ENCODE measurements around the gene ZNF700.
"Not testable (repeated sequence)": the region's sequence is repeated elsewhere in the genome, so short reads cannot be mapped to it uniquely, and the experiment has no call there.

The ZNF700 gene

GRCh38 chr19:11941361-11941887 is 16.5 kb downstream of the ZNF700 start:
- FAIRE-seq = not testable (repeated sequence)

GRCh38 chr19:11942008-11942842 is 17.3 kb downstream of the ZNF700 start:
- no peak for FAIRE-seq

GRCh38 chr19:11942843-11943108 is 17.9 kb downstream of the ZNF700 start:
- FAIRE-seq = no peak

- no peak for FAIRE-seq
These were observed 19.7 kb downstream of the ZNF700 start for GRCh38 chr19:11944656-11945055.

GRCh38 chr19:11948646-11949045 is 23.7 kb downstream of the ZNF700 start:
- no peak for FAIRE-seq

GRCh38 chr19:11949201-11949600 is 24.3 kb downstream of the ZNF700 start:
- FAIRE-seq = no peak

- not testable (repeated sequence) for FAIRE-seq
These were observed 24.7 kb downstream of the ZNF700 start for GRCh38 chr19:11949614-11950080.

GRCh38 chr19:11950312-11950711 is 25.4 kb downstream of the ZNF700 start:
- FAIRE-seq = no peak

- FAIRE-seq = no peak
These were observed 38.9 kb downstream of the ZNF700 start for GRCh38 chr19:11963566-11964355.

GRCh38 chr19:11964496-11964857 is 39.6 kb downstream of the ZNF700 start:
- FAIRE-seq = no peak

GRCh38 chr19:11964858-11965645 is 40.1 kb downstream of the ZNF700 start, which contains the start of gene ZNF763:
Gene ZNF763, plus strand, starts transcription at chr19:11965040. Its CDS starts 169 bp downstream, at chr19:11965209.
- FAIRE-seq = peak; percentile 24

- no peak for FAIRE-seq
These were observed 45.3 kb downstream of the ZNF700 start for GRCh38 chr19:11970174-11970573.

- FAIRE-seq = no peak
These were observed 46.1 kb downstream of the ZNF700 start for GRCh38 chr19:11971041-11971440.

GRCh38 chr19:11973019-11973810 is 48.3 kb downstream of the ZNF700 start:
- no peak for FAIRE-seq

- no peak for FAIRE-seq
These were observed 53.7 kb downstream of the ZNF700 start for GRCh38 chr19:11978492-11979100.

GRCh38 chr19:11979527-11979926 is 54.6 kb downstream of the ZNF700 start:
- FAIRE-seq = no peak

GRCh38 chr19:11982526-11982925 is 57.6 kb downstream of the ZNF700 start:
- no peak for FAIRE-seq

- no peak for FAIRE-seq
These were observed 60.1 kb downstream of the ZNF700 start for GRCh38 chr19:11984986-11985385.

- FAIRE-seq = no peak
These were observed 61.8 kb downstream of the ZNF700 start for GRCh38 chr19:11986754-11987153.

GRCh38 chr19:11987405-11988281 is 62.7 kb downstream of the ZNF700 start:
- no peak for FAIRE-seq

GRCh38 chr19:11989112-11989456 is 64.2 kb downstream of the ZNF700 start:
- FAIRE-seq = peak; percentile 71

Measured in islet of Langerhans (tissue), 1 donor.